NCI-H146 (cell line): ENCODE data around the gene PNPLA2.

ENCODE experiments used
- DNase-seq: peaks from one replicate; lab custom pipeline; 2025; lab: John Stamatoyannopoulos, UW

PNPLA2 gene

DNA sequence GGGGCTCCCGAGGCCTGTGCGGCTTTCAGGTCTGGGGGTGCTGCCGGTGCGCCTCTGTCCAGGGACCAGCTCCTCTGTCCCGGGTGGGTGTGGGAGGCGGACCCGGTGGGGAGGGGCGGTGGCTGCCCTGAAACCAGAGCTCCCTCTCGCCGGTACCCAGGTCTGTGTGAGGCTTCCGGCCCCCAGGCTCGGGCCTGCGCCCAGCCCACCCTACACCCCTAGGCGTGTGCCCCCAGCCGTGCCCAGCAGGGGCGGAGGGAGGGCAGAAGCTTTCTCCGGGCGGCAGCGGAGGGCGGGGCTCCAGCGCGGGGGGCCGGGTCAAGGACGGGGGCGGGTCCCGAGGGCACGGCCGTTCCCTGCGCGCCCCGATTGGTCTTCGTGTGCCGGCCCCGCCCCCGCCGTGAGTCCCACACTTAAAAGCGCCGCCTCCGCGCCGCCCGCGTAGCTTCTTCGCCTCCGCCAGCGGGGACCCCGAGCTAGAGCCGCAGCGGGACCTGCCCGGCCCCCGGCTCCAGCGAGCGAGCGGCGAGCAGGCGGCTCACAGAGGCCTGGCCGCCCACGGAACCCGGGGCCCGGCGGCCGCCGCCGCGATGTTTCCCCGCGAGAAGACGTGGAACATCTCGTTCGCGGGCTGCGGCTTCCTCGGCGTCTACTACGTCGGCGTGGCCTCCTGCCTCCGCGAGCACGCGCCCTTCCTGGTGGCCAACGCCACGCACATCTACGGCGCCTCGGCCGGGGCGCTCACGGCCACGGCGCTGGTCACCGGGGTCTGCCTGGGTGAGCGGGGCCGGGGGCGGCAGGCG, 616 bp downstream of the PNPLA2 start:
- peak; percentile 91 for DNase-seq

DNA sequence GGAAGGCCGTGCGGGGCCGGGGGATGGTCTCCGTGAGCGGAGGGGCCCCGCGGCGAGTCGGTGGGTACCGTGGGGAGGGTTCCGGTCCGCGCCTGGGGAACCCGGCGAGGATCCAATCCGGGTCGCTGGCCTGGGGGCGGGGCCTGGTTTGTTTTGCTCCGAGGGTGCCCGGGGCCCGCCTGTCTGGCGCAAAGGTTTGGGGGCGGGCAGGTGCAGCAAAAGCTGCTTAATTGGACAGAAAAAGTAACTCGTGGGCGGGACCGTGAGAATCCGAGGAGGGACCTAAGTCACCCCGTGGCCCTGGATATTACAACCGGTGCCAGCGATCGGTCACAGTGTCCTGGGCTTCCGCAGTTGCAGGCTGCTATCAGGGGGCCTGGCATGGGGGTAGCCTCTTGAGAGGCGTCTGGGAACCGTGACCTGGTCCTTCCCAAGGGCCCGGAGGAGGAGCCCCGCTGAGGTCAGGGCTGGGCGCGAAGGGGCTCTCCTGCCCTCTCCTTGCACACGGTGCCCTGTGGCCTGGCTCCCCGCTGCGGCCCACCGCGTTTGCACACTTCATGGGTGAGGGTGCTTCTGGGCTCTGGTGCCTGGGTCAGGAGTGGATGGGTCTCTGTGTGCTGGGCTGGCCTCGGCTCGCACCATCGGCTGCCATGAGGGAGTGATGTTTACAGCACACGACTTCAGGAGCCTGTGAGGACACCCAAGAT, 1.4 kb downstream of the PNPLA2 start:
- DNase-seq = peak; percentile 89

DNA sequence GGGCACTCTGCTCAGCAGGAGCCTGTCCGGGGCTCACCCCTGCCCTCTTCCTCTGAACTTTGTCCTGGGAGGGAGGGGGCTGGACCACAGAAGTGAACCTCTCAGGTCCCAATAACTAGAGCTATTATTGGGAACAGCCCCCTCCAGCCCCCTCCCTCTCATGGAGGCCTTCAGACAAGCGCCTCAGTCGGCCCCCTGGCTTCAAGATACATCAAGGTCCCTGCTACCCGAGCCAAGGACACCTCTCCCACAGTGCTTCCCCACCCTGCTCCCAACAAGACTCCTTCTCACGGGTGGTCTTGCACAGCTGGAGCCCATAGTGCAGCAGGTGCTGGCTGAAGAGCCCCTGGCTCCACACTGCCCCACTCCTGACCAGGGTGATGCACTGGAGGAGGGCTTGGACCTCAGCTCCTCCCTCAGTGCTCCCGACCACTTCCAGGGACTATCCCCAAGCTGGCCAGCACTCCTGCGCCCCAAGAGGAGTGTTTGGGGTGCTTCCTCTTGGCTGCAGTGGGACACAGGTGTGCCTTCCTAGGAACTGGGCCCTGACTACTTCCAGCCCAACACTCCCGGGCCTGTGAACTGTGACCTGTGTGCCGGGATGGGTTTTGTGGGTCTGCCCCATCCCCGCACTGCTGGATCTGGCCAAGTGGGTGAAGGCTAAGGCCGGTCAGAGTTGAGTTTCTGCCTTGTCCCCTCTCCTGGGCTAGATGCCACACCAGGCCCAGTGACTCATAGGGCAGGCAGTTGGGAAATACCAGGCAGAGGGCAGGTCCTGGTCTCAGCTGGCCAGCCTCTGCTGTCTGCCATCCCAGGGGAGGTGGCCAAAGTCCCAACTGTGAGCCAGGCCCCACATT, 2.2 kb downstream of the PNPLA2 start:
- DNase-seq = no peak

DNA sequence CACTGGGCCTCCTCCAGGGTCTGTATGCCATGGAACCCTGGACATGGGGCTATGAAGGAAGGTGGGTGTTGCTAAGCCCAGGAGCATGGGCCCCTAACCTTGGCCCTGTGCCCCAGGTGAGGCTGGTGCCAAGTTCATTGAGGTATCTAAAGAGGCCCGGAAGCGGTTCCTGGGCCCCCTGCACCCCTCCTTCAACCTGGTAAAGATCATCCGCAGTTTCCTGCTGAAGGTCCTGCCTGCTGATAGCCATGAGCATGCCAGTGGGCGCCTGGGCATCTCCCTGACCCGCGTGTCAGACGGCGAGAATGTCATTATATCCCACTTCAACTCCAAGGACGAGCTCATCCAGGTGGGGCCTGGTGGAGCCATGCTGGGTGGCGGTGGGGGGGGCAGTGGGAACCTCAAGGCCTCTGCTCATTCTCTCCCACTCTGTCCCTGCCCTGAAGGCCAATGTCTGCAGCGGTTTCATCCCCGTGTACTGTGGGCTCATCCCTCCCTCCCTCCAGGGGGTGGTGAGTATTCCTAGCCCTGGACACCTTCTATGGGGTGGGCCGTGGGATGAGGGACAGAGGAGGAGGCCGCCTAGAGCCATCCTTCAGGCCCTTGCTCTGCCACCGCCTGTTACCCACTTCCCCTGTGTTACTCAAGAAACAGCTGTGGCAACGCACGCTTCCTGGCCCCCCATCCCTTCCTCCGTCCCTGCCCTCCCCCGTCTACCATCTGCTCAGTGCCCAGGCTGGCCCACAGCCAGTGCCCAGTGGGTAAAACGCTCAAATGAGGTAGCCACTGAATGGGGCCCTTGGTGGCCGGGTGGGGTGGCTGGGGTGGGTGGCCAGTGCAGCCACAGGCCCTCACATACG, 3.0 kb downstream of the PNPLA2 start:
- no peak for DNase-seq

DNA sequence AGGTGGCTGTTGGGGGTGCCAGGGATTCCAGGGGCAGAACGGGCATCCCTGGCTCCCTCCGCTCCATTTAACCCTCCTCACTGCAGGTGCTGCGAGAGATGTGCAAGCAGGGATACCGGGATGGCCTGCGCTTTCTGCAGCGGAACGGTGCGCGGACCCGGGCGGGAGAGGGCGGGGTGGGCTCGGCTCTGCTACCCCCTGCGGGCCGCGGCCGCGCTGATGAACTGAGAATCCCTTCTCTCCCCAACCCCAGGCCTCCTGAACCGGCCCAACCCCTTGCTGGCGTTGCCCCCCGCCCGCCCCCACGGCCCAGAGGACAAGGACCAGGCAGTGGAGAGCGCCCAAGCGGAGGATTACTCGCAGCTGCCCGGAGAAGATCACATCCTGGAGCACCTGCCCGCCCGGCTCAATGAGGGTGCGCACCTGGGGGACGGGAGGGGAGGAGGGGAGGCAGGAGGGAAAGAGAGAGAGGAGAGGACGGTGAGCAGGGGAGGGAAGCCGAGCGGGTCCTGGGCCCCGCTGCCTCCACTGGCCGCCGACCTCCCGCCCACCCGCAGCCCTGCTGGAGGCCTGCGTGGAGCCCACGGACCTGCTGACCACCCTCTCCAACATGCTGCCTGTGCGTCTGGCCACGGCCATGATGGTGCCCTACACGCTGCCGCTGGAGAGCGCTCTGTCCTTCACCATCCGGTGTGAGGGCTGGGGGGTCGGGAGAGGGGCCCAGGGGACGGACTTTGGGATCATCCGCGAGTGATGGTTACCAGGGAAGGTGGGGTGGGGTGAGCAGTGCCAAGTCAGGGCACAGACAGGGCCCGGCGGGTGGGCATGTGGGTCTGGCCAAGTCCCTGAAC, 5.0 kb downstream of the PNPLA2 start:
- DNase-seq = no peak

DNA sequence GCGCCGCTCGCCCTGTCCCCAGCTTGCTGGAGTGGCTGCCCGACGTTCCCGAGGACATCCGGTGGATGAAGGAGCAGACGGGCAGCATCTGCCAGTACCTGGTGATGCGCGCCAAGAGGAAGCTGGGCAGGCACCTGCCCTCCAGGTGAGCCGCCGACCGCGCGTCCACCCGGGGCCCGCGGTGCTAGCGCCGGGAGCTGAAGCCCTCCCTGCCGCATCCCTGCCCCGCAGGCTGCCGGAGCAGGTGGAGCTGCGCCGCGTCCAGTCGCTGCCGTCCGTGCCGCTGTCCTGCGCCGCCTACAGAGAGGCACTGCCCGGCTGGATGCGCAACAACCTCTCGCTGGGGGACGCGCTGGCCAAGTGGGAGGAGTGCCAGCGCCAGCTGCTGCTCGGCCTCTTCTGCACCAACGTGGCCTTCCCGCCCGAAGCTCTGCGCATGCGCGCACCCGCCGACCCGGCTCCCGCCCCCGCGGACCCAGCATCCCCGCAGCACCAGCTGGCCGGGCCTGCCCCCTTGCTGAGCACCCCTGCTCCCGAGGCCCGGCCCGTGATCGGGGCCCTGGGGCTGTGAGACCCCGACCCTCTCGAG, 5.7 kb downstream of the PNPLA2 start:
- no peak for DNase-seq

DNA sequence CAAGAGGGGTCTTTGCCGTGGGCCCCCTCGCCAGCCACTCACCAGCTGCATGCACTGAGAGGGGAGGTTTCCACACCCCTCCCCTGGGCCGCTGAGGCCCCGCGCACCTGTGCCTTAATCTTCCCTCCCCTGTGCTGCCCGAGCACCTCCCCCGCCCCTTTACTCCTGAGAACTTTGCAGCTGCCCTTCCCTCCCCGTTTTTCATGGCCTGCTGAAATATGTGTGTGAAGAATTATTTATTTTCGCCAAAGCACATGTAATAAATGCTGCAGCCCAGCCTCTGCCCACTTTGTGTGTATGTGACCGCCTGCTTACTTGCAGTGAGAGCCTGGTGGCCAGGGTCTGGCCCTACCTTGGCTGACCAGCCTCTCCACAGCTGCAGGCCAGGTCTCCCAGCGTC, 6.2 kb downstream of the PNPLA2 start:
- no peak for DNase-seq

DNA sequence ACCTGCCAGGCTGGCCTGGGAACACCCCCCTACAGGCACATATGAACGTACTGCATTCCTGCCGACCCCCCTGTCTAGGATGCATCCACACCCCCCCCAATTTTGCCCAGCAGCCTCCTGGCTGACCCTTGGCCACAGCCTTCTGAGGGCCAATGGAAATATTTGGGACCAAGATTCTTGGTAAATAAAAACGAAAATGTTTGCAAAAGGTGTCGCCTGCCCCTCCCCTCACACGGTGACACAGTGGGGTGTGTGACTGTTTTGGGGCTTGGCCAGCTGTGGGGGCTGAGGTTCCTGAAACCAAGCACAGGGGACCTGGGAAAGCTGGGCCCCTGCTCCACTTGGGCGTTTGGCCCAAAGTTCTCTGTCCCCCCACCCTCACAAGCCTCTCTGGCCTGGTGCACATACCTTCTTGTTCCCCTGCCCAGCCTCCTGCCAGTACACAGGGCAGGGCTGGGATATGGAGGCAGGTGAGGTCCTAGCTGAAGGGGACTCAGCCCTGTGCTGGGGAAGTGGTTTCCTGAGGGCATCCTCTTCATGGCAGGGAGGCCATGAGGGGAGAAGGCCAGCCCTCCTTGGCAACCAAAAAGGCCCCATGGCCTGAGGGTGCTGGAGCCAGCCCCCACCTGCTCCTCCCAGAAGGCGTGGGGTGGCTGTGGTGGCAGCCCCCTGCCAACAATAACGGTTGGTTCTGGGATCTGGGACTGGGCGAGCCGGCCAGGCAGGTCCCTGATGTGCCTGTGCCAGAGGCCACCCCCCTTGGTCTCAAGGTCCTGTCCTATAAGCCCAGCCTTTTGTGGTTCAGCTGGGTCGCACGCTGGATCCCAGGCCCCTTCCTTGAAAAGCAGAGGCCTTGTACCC, 6.9 kb downstream of the PNPLA2 start:
- no peak for DNase-seq

DNA sequence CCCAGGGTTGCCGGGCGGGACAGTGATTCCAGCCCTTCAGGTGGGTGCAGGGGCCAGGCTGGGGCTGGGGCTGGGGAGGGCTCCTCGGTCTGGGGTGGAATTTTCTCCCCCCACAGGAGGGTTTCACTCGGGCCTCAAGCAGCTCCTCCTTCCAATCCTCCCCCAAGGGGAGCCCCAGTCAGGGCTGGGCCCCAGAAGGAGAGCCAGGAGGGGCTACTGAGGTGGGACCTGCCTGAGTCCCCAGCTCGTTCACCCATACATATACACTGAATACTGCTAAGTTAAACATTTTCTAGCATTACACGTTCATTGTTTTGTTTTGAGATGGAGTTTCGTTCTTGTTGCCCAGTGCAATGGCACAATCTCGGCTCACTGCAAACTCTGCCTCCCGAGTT, 7.5 kb downstream of the PNPLA2 start:
- no peak for DNase-seq

DNA sequence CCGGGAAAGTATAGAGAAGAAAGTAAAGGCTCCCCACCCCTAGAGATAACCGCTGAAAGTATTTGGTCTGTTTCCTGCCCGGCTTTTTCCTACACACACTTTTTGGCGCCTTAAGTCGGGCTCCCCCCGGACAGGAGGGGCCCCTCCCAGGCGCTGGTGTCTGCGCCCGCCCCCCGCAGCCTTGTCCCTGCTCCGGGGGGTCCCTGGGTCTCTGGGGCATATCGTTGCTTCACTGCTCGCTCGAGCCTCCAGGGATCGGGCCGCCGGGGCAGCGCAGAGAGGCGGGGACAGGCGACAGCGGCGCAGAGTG, 8.1 kb downstream of the PNPLA2 start:
- DNase-seq = no peak

DNA sequence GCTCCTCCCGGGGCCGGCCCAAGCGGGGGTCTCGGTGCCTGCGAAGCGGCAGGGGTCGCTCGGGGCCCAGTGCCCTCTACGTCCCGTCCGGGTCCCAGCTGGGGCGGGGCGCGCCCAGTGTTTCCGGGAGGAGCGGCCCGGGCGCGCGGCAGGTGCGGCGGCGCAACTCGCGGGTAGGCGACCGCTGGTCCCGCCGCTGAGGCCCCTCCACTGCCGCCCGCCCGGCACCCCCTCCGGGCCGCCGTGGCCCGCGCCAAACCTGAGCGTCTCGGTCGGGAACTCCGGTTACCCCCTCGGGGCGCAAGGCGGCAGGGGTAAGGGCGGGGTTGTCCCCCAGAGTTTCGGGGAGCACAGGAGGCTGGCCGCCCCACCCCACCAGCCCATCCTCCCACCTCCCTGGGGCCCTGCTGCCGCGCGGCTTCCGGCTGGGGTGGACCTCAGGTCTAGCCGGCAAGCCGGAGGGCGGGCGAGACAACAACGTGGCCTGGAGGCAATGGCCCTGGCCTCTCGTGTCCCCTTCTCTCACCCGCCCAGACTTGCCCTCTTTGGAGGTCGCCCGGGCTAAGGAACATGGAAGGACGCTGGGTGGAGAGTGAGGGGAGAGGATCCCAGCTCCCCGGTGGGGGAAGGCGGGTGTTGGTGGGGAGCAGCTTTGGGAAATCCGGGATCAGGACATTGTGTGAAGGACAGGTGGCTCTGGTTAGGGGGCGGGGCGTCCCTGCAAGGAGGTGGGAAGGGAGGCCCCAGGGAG, 8.6 kb downstream of the PNPLA2 start:
- DNase-seq = peak; percentile 60

DNA sequence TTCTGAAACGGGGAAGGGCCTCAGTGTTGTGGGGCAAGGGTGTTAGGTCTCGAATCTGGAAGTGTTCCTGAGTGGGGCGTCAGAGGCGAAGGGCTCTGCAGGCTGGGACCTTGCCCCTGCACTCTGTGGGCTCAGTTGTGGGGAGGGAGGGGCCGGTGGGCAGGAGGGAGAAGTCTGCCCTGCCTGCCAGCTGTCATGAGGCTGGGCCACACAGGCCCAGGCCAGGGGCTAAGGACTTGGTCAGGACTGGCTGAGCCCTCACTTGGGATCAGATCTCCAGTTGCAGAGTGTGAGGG, 9.1 kb downstream of the PNPLA2 start, which contains the start of gene CRACR2B:
Gene CRACR2B (plus strand): TSS at position 23 of the 296 bp plus-strand sequence. CDS start 689 bp downstream, outside the sequence.
- DNase-seq = no peak

DNA sequence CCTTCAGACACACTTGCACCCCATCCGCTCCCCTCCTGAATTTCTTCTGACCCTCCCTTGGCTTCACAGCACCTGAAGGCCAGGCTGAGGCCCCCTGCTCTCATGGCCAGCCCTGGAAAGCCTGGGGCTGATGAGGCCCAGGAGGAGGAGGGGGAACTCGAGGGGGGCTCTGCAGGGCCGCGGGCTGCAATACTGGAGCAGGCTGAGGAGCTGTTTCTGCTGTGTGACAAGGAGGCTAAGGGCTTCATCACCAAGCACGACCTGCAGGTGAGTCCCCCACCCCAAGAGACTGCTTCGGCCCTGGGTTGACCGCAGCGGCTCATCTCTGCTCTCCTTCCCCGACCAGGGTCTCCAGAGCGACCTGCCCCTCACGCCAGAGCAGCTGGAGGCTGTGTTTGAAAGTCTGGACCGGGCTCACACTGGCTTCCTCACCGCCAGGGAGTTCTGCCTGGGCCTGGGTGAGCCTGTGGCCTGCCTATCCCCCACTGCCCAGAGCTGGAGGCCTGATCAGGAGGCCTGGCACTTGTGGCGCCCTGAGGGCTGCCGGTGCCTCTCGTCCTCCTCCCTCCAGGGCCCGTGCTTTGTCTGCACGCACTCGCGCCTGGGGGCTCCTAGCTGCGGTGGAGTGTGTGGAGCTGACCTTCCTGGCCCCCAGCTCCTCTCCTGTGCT, 9.9 kb downstream of the PNPLA2 start:
- no peak for DNase-seq

DNA sequence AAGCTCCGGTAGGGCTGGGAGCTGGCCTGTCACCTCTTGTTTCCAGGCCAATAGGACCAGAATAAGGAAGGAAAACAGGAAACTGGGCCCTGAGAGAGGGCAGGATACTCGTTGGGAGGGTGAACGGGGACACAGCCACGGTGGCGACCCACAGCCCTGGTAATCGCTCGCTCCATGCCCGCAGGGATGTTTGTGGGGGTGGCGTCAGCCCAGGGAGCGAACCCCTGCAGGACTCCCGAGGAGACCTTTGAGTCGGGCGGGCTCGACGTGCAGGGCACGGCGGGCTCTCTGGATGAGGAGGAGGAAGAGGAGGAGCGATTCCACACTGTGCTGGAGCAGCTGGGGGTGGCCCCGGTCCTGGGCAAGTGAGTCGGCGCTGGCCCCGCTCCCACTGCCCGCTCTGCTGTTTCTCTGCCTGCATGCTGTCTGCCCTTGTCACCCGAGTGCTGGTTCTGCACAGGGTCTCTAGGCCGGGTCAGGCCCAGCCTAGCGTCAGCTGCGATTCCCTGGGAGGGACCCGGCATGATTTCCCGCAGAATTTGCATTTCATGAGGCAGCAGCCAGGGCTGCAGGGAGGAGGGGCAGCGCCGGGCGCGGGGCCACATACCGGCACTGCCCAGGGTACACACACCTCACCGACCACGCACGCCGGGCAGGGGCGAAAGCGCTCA, 10.6 kb downstream of the PNPLA2 start:
- DNase-seq = no peak

DNA sequence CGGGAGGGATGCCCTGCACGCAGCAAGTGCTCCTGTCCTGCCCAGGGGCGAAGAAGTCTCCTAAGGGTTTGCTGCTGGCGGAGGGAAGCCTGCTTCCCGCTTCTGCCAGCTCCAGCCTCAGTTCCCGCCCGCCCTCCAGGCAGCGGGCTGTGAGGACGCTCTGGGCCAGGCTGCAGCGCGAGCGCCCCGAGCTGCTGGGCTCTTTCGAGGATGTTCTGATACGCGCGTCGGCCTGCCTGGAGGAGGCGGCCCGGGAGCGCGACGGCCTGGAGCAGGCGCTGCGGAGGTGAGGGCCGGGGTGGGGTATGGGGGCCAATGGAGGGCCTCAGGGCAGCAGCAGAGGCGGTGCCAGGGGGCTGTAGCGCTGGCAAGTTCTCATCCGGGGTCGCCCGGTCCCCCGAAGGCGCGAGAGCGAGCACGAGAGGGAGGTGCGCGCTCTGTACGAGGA, 11.2 kb downstream of the PNPLA2 start:
- DNase-seq = peak; percentile 48

DNA sequence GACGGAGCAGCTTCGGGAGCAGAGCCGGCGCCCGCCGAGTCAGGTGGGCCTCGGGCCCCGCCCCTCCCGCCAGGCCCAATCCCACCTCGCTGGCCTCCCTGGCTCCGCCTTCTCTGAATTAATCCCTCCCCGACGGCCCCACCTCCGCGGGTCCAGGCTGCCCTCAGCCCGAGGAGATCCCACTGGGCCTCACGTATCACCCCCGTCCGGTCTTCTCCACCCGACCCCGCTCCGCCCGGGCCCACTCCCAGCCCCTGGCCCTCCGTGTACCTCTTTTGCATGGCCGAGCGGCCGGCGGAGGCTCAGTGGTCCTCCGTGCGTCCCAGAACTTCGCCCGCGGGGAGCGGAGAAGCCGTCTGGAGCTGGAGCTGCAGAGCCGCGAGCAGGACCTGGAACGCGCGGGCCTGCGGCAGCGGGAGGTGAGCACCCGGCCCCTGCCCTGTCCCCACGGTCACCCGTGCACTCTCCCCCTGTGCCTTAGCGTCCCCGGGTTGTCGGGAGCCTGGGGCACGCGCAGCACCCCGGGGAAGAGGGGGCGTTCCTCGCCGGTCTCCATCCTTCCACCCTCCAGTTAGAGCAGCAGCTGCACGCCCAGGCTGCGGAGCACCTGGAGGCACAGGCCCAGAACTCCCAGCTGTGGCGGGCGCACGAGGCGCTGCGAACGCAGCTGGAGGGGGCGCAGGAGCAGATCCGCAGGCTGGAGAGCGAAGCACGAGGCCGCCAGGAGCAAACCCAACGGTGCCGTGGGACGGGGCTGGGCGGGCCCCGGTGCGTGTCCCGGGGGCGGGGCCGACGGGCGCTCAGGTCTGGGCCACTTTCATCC, 11.8 kb downstream of the PNPLA2 start:
- peak; percentile 86 for DNase-seq
